PC-3 (cell line): ENCODE measurements around the gene HIVEP3. TPM values are rescaled to one million over a fixed set of nuclear protein-coding genes. Genes with fewer than 3 reads are reported as not detected.

Experiments
- ATAC-seq: fragments of 200-7000 bp; cut with Tn5 transposase; 2 replicates; pipeline ENCODE4 v1.9.1; 2020; ENCODE audit warnings: mild to moderate bottlenecking, moderate library complexity
- BruUV-seq: library from RNA; stranded (reverse); fragments of 400-500 nt; replicated peaks from 2 replicates; lab custom pipeline; 2021; lab: Mats Ljungman, UMichigan
- CTCF ChIA-PET: fragments of 300-600 bp; sonication (Branson Sonifier 250); formaldehyde crosslinking; loops from one replicate; lab custom pipeline; 2022; ENCODE audit warnings: antibody characterized with exemption; lab: Charles Lee
- POLR2A ChIA-PET: fragments of 300-600 bp; sonication (Branson Sonifier 250); formaldehyde crosslinking; loops from one replicate; lab custom pipeline; 2022; ENCODE audit warnings: antibody characterized with exemption; ENCODE audit not compliant: unreplicated experiment; lab: Charles Lee
- DNase-seq: peaks from one replicate; pipeline ENCODE4 v3.0.0-alpha.2; 2015
- H2AFZ ChIP-seq: fragments of 300-600 bp; sonication (generic); 2 replicates; pipeline ENCODE4 v1.6.0; 2016; ENCODE audit warnings: antibody characterized with exemption, low read length
- H3F3A ChIP-seq: fragments of 300-600 bp; sonication (generic); one replicate; pipeline ENCODE4 v1.6.0; 2017; ENCODE audit warnings: antibody characterized with exemption, low read length, control low read depth, mild to moderate bottlenecking; ENCODE audit not compliant: unreplicated experiment
- H3K27ac ChIP-seq: fragments of 300-600 bp; sonication (generic); 2 replicates; pipeline ENCODE4 v1.5.1; 2016; ENCODE audit warnings: mild to moderate bottlenecking, low read length
- H3K27me3 ChIP-seq: fragments of 300-600 bp; sonication (generic); 2 replicates; pipeline ENCODE4 v1.6.1; 2016; ENCODE audit warnings: low read length, mixed read lengths
- H3K36me3 ChIP-seq: fragments of 300-600 bp; sonication (generic); 2 replicates; pipeline ENCODE4 v1.6.1; 2016; ENCODE audit warnings: low read depth, mixed run types, low read length, mixed read lengths
- H3K4me1 ChIP-seq: fragments of 300-600 bp; sonication (generic); 2 replicates; pipeline ENCODE4 v1.5.1; 2016; ENCODE audit warnings: low read length; ENCODE audit not compliant: insufficient read depth
- H3K4me2 ChIP-seq: fragments of 300-600 bp; sonication (generic); 2 replicates; pipeline ENCODE4 v1.6.0; 2016; ENCODE audit warnings: low read length
- H3K4me3 ChIP-seq: fragments of 300-600 bp; sonication (generic); 2 replicates; pipeline ENCODE4 v1.5.1; 2016; ENCODE audit warnings: mild to moderate bottlenecking, low read length, mixed read lengths
- H3K79me2 ChIP-seq: fragments of 300-600 bp; sonication (generic); 2 replicates; pipeline ENCODE4 v1.6.1; 2017; ENCODE audit warnings: low read length, mixed read lengths
- H3K9ac ChIP-seq: fragments of 300-600 bp; sonication (generic); 2 replicates; pipeline ENCODE4 v1.6.0; 2016; ENCODE audit warnings: mild to moderate bottlenecking, low read length
- H3K9me2 ChIP-seq: fragments of 300-600 bp; sonication (generic); replicated peaks from 2 replicates; pipeline ENCODE4 v1.6.1; 2016; ENCODE audit warnings: mixed run types, low read length, mixed read lengths
- H3K9me3 ChIP-seq: fragments of 300-600 bp; sonication (generic); 2 replicates; pipeline ENCODE4 v1.6.1; 2016; ENCODE audit warnings: low read length, mixed read lengths
- H4K20me1 ChIP-seq: fragments of 300-600 bp; sonication (generic); 2 replicates; pipeline ENCODE4 v1.6.1; 2016; ENCODE audit warnings: low read length, mixed read lengths
- EZH2 ChIP-seq: fragments of 300-600 bp; sonication (generic); IDR thresholded peaks from one replicate; pipeline ENCODE4 v1.6.1; 2017; ENCODE audit warnings: antibody characterized with exemption, mild to moderate bottlenecking, low read length; ENCODE audit not compliant: unreplicated experiment
- EZH2phosphoT487 ChIP-seq: fragments of 300-600 bp; sonication (generic); IDR thresholded peaks from 2 replicates; pipeline ENCODE4 v1.6.1; 2018; ENCODE audit warnings: mild to moderate bottlenecking, antibody characterized with exemption, low read length, borderline replicate concordance
- intact Hi-C: fragments of 100-400 bp; cut with micrococcal nuclease; formaldehyde crosslinking; loops from 2 replicates; pipeline ENCODE4 v1.9.0; 2023
- total RNA-seq: library from RNA; depleted of rRNA; stranded (reverse); fragments of >200 nt; gene quantifications from 2 replicates; pipeline ENCODE4 v1.2.3, GENCODE V29; 2014
- TF ChIP-seq, protein P1 (sequence below): fragments of 300-600 bp; sonication (generic); conservative IDR thresholded peaks from 2 replicates; pipeline ENCODE4 v1.5.1; 2017; ENCODE audit warnings: antibody characterized with exemption, low read depth, mild to moderate bottlenecking, low read length

The HIVEP3 gene
- total RNA-seq, 1 experiment from 2014 or later = 9.8 TPM

DNA sequence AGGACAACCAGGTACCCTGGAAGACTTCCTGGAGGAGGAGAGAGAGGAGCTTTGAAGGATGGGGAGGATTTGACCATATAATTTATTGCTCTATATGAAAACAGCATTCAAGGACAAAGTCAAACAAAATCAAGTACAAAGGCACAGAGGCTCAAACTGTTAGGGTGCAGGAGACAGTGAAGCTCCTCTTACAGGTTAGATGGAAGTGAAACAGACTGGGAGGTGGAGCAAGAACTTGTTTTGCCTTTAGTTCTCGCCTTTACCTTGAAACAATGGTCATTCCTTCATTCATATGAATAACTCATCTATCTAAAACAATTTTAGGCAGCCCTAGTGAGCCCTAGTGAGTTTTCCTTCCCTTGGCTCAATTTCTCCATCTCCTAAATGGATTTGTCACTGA lies 199.6 kb downstream of the HIVEP3 start:
- Histone ChIP-seq H3K9ac (no peak overlapping the region), H3K4me2 (no peak overlapping the region), H3K4me1 (peaks cover 6% of the 10 kb centered on the region), H3K27ac (no peak overlapping the region), H2AFZ (no peak overlapping the region), H3F3A (no peaks in the 10 kb centered on the region), H3K27me3 (no peaks in the 10 kb centered on the region), H3K79me2 (no peaks in the 10 kb centered on the region), H4K20me1 (no peaks in the 10 kb centered on the region), H3K36me3 (no peaks in the 10 kb centered on the region), H3K9me3 (no peaks in the 10 kb centered on the region), H3K4me3 (no peak overlapping the region), H3K9me2 (no peaks in the 10 kb centered on the region)
- ChIA-PET POLR2A (interaction anchor here (0.6 kb wide), 1 partner anchor 51 kb away, joined by 4 read pairs; no protein-coding TSS in a partner anchor), CTCF (no interaction called here)
- intact Hi-C loops = no loop called here
- ATAC-seq (no peak), DNase-seq (no peak)
- BruUV-seq = no TSS peak
- no peak for TF ChIP-seq EZH2
- no peak for TF ChIP-seq EZH2phosphoT487
- TF ChIP-seq, protein P1, sequence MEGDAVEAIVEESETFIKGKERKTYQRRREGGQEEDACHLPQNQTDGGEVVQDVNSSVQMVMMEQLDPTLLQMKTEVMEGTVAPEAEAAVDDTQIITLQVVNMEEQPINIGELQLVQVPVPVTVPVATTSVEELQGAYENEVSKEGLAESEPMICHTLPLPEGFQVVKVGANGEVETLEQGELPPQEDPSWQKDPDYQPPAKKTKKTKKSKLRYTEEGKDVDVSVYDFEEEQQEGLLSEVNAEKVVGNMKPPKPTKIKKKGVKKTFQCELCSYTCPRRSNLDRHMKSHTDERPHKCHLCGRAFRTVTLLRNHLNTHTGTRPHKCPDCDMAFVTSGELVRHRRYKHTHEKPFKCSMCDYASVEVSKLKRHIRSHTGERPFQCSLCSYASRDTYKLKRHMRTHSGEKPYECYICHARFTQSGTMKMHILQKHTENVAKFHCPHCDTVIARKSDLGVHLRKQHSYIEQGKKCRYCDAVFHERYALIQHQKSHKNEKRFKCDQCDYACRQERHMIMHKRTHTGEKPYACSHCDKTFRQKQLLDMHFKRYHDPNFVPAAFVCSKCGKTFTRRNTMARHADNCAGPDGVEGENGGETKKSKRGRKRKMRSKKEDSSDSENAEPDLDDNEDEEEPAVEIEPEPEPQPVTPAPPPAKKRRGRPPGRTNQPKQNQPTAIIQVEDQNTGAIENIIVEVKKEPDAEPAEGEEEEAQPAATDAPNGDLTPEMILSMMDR = no peak

DNA sequence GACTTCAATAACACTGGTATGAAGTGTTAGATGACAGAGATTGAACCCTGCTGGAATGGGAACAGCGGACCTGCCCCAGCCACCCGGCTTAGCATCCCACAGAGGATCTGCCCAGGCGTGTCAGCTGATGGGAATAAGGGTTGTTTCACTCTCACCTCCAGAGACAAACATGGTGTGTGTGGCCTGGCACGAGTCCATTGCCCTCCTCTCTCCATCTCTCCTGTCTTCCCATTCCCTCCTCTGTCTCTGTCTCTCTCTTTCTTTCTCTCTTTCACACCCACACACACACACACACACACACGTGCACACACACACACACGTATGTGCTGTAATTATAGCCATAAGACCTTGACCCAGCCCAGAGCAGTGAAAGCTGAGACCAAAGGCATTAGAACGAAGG lies 200.2 kb downstream of the HIVEP3 start:
- Histone ChIP-seq H3K27ac (no peak overlapping the region), H4K20me1 (no peaks in the 10 kb centered on the region), H3K9ac (no peak overlapping the region), H3K36me3 (no peaks in the 10 kb centered on the region), H3F3A (no peaks in the 10 kb centered on the region), H2AFZ (no peak overlapping the region), H3K4me1 (peaks cover 13% of the 10 kb centered on the region), H3K9me2 (no peaks in the 10 kb centered on the region), H3K27me3 (no peaks in the 10 kb centered on the region), H3K4me2 (no peak overlapping the region), H3K4me3 (no peak overlapping the region), H3K9me3 (no peaks in the 10 kb centered on the region), H3K79me2 (no peaks in the 10 kb centered on the region)
- no peak for DNase-seq
- intact Hi-C loops = no loop called here
- CTCF ChIA-PET = no interaction called here
- POLR2A ChIA-PET = interaction anchor here (0.6 kb wide), 1 partner anchor 52 kb away, joined by 4 read pairs; no protein-coding TSS in a partner anchor
- no peak for ATAC-seq
- TF ChIP-seq, protein P1 = no peak
- no peak for TF ChIP-seq EZH2
- TF ChIP-seq EZH2phosphoT487 = no peak
- BruUV-seq = no TSS peak

DNA sequence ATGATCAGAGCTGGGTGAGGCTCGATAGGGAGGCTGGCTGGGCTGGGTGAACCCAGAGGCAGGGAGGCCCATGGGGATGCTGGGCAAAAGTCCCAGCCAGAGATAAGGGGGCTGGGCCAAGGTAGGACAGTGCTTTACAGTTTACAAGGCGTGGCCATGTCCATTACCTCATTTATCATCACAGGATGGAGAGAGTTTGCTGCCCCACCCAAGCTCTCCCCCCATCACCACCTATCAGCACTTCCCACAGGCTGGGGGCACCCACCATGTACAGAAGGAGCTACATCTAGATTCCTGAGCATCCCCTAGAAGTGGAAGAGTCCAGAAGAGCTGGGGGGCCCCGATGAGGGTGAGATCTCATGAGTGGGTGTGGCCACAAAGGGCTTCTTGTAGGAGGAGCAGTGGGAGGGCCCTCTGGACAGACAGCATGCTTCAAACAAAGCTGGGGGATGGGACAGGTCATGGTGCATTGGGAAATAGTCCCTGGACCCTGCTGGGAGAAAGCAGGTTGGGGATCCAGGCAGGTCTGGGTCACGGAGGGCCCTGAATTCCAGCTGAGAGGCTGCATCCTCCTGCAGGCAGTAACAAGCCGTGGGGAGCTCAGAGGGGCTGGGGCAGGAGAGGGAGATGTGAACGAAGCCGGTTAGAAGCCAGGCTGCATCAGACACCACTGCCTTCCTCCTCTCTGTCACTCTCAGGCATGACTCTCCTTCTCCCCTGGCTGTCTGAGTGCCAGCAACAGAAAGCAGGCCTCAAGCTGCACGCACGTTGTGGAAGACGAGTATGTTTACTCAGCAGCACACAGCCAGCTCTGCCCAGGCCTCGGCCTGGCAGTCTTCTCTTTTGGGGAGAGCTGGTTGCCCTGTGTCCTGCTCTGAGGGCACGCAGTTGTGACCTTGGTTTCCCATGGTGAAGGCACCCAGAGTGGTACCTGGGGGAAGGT lies 202.3 kb downstream of the HIVEP3 start:
- no peaks in the 10 kb centered on the region for H3K9me3 ChIP-seq

More for the DNA sequence above, 202.3 kb downstream of the HIVEP3 start:
- H3K4me3 ChIP-seq = no peak overlapping the region
- no peaks in the 10 kb centered on the region for H3K9me2 ChIP-seq
- ChIA-PET POLR2A (no interaction called here), CTCF (no interaction called here)
- ATAC-seq (no peak), DNase-seq (no peak)
- no peak overlapping the region for H2AFZ ChIP-seq
- peaks cover 25% of the 10 kb centered on the region for H3K4me1 ChIP-seq
- no peak overlapping the region for H3K4me2 ChIP-seq
- no peak for TF ChIP-seq EZH2
- TF ChIP-seq, protein P1 = no peak
- BruUV-seq = no TSS peak
- no peaks in the 10 kb centered on the region for H3K79me2 ChIP-seq
- no peak overlapping the region for H3K27ac ChIP-seq
- no peaks in the 10 kb centered on the region for H3K27me3 ChIP-seq
- intact Hi-C loops = no loop called here
- no peaks in the 10 kb centered on the region for H4K20me1 ChIP-seq
- H3F3A ChIP-seq = no peaks in the 10 kb centered on the region
- H3K36me3 ChIP-seq = no peaks in the 10 kb centered on the region
- no peak overlapping the region for H3K9ac ChIP-seq
